ENCODE data around the gene STXBP5. TPM values are rescaled to one million over a fixed set of nuclear protein-coding genes. Genes with fewer than 3 reads are reported as not detected.

STXBP5 gene
- polyA plus RNA-seq, 1 of the 3 experiments (the other 2 are of a cell fraction), result 9.9 TPM

DNA sequence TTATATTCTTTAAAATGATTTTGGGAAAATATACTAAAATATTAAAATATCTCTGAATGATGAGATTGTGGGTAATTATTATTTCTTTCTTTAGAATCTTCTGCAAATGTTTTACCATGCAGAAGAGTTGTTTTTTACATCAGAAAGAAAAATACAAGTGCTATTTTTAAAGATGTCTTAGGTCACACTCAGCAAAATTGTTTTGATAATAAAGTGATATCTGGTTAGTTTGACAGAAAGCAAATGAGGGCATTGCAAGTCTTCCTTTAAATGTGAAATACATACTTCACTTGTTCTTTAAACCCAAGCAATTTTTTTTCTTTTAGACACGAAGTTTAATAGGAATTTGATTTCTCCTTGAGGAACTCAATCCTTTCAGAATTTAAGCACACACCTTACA, 43.6 kb upstream of the STXBP5 start:
- H3K4me2 ChIP-seq, result no peak overlapping the region
- TF ChIP-seq RAD21 (IDR thresholded peaks at IDR 0.05; ENCODE audit: low read length), result no peak
- TF ChIP-seq FOXM1 (IDR thresholded peaks at IDR 0.05; ENCODE audit: low read depth), result no peak
- TF ChIP-seq EZH2phosphoT487 (IDR thresholded peaks at IDR 0.05; ENCODE audit: borderline replicate concordance, low read depth), result no peak
- no peak for TF ChIP-seq RFX5 (IDR thresholded peaks at IDR 0.05; ENCODE audit: low read length)
- TF ChIP-seq, protein P1, sequence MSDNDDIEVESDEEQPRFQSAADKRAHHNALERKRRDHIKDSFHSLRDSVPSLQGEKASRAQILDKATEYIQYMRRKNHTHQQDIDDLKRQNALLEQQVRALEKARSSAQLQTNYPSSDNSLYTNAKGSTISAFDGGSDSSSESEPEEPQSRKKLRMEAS (IDR thresholded peaks at IDR 0.05; ENCODE audit: low read depth), result no peak
- no peak for TF ChIP-seq RCOR1 (IDR thresholded peaks at IDR 0.05; ENCODE audit: low read length)
- TF ChIP-seq YY1 (IDR thresholded peaks at IDR 0.05; ENCODE audit: low read depth), result no peak
- TF ChIP-seq USF1 (IDR thresholded peaks at IDR 0.05; ENCODE audit: borderline replicate concordance, low read depth), result no peak
- no peak for TF ChIP-seq FOXJ3 (CRISPR knock-in tag; IDR thresholded peaks at IDR 0.05)
- TF ChIP-seq, protein P2, sequence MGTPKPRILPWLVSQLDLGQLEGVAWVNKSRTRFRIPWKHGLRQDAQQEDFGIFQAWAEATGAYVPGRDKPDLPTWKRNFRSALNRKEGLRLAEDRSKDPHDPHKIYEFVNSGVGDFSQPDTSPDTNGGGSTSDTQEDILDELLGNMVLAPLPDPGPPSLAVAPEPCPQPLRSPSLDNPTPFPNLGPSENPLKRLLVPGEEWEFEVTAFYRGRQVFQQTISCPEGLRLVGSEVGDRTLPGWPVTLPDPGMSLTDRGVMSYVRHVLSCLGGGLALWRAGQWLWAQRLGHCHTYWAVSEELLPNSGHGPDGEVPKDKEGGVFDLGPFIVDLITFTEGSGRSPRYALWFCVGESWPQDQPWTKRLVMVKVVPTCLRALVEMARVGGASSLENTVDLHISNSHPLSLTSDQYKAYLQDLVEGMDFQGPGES (IDR thresholded peaks at IDR 0.05; ENCODE audit: low read depth, low read length), result no peak
- no peak for TF ChIP-seq MEF2A (IDR thresholded peaks at IDR 0.05; ENCODE audit: borderline replicate concordance, low read depth)
- no peak for TF ChIP-seq TEAD4 (IDR thresholded peaks at IDR 0.05; ENCODE audit: borderline replicate concordance, insufficient read depth)
- TF ChIP-seq GABPA (IDR thresholded peaks at IDR 0.05; ENCODE audit: low read depth), result no peak
- TF ChIP-seq SIN3A (IDR thresholded peaks at IDR 0.05; ENCODE audit: borderline replicate concordance, low read depth, low read length), result no peak
- TF ChIP-seq JUND (IDR thresholded peaks at IDR 0.05), result no peak
- no peak for TF ChIP-seq RXRA (IDR thresholded peaks at IDR 0.05; ENCODE audit: borderline replicate concordance, low read depth)
- TF ChIP-seq MXI1 (IDR thresholded peaks at IDR 0.05; ENCODE audit: low read depth, low read length), result no peak
- H3K9me3 ChIP-seq, result no peaks in the 10 kb centered on the region
- no peak overlapping the region for H2AFZ ChIP-seq (ENCODE audit: low read depth)
- no peaks in the 10 kb centered on the region; a peak in 2 of 4 replicates for H3K4me1 ChIP-seq (ENCODE audit: control insufficient read depth in 1 of 2, insufficient read depth in 2 of 2, low read depth in 1 of 2, low read length in 1 of 2)
- H3K79me2 ChIP-seq (ENCODE audit: insufficient read depth), result no peaks in the 10 kb centered on the region
- H3K27me3 ChIP-seq (ENCODE audit: insufficient read depth), result no peaks in the 10 kb centered on the region
- H3K36me3 ChIP-seq (replicated peaks in 1 of 2; ENCODE audit: control insufficient read depth in 1 of 2, insufficient read depth in 2 of 2, low read length in 1 of 2), result no peaks in the 10 kb centered on the region
- H4K20me1 ChIP-seq (ENCODE audit: insufficient read depth), result no peaks in the 10 kb centered on the region
- DNase-seq, result no peak
- WGBS (ENCODE audit: low lambda C conversion rate), result 97% methylated on average over 1 of the region's 1 CpG
- no peak overlapping the region for H3K27ac ChIP-seq (ENCODE audit: low read depth in 2 of 2, low read length in 1 of 2)
- H3K4me3 ChIP-seq (ENCODE audit: low read depth in 2 of 2, low read length in 1 of 2), result no peak overlapping the region
- no peak overlapping the region for H3K9ac ChIP-seq
- H3F3A ChIP-seq (replicated peaks; ENCODE audit: insufficient read depth), result peaks cover 6% of the 10 kb centered on the region
- CTCF ChIA-PET, result no interaction called here
- no peaks in the 10 kb centered on the region for H3K9me2 ChIP-seq
- POLR2A ChIA-PET, result no interaction called here

All from SK-N-SH (cell line).